Right forelimb (tissue), 1 donor: ENCODE results near the gene ZBTB48.

Experiments
- DNase-seq: peaks from one replicate; pipeline ENCODE4 v3.0.0-alpha.2; 2018

ZBTB48 gene

DNA sequence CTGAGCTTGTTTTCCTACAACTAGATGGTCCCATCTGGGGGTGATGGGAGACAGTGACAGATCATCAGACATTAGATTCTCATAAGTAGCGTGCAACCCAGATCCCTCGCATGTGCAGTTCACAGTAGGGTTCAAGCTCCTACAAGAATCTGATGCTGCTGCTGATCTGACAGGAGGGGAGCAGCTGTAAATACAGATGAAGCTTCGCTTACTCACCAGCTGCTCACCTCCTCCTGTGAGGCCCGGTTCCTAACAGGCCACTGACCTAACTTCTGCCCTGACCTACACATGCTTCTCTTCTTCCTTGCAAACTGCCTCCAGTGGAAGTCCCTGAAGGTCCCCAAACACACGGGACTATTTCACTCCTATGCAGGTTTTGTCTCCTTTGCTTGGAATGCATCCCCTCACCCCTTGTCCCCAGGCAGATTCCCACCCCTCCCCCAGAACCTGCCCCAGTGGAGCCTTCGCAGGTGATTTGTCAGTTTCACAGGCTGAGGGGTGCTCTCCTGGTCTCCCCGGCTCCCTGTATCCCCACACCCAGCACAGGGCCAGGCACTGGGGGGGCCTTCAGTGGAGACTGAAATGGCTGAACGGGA lies 5.7 kb upstream of the ZBTB48 start:
- DNase-seq = no peak

DNA sequence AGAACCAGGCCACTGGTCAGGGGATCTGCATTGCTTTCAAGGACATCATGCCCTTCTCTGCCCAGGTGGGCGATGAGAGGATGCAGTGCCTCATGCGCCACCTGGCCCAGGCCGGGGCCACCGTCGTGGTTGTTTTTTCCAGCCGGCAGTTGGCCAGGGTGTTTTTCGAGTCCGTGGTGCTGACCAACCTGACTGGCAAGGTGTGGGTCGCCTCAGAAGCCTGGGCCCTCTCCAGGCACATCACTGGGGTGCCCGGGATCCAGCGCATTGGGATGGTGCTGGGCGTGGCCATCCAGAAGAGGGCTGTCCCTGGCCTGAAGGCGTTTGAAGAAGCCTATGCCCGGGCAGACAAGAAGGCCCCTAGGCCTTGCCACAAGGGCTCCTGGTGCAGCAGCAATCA lies 5.0 kb upstream of the ZBTB48 start:
- DNase-seq = no peak

DNA sequence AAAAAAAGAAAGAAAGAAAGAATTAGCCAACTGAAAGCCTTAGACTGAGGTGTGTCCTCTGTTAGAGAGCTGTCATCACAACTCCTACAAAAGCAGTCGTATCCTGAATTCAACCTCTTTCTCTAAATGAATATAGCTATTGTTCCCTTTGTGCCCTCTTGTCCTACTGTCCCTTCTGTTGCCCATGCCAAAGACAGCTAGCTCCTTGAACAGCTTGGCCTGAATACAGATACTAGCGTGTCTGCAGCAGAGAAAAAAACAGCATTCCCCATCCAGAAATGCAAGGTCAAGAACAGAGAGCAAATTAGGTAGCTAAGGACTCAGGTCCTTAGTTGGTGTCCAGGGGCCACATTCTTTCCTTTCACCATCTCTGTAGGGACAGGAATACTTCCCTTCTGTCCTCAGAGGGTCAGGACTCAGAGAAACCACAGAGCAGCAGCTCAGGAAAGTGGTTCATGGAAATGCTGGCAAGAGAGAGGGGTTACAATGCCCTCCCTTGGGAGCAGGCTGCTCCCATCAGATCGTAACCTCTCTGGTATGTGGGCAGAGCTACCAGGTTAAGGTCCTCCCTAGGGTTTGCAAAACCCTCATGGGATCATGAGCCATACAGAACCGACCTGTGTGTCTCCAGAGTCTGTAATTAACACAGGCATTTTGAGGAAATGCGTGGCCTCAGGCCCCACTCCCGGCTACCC lies 1.8 kb upstream of the ZBTB48 start:
- no peak for DNase-seq

DNA sequence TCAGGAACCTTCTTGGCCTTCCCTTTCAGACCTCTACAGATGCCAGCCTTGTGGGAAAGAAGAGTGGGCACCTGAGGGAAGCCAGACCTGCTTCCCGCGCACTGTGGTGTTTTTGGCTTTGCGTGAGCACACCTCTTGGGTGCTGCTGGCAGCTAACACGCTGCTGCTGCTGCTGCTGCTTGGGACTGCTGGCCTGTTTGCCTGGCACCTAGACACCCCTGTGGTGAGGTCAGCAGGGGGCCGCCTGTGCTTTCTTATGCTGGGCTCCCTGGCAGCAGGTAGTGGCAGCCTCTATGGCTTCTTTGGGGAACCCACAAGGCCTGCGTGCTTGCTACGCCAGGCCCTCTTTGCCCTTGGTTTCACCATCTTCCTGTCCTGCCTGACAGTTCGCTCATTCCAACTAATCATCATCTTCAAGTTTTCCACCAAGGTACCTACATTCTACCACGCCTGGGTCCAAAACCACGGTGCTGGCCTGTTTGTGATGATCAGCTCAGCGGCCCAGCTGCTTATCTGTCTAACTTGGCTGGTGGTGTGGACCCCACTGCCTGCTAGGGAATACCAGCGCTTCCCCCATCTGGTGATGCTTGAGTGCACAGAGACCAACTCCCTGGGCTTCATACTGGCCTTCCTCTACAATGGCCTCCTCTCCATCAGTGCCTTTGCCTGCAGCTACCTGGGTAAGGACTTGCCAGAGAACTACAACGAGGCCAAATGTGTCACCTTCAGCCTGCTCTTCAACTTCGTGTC lies 995 bp upstream of the ZBTB48 start:
- DNase-seq = no peak

DNA sequence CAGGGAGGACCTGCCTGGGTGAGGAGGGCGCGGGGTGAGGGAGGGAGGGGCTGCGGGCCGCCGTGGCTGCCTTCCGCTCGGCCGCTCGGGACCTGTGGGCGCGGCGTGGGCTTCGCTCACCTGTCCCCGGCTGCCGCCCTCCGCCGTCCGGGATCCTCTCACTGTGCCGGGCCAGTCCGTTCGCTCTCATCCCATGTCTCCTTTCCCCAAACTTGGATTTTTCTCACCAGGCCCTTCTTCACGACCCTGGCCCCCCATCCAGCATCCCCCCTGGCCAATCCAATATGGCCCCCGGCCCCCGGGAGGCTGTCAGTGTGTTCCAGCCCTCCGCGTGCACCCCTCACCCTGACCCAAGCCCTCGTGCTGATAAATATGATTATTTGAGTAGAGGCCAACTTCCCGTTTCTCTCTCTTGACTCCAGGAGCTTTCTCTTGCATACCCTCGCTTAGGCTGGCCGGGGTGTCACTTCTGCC lies 362 bp downstream of the ZBTB48 start:
- DNase-seq = no peak

DNA sequence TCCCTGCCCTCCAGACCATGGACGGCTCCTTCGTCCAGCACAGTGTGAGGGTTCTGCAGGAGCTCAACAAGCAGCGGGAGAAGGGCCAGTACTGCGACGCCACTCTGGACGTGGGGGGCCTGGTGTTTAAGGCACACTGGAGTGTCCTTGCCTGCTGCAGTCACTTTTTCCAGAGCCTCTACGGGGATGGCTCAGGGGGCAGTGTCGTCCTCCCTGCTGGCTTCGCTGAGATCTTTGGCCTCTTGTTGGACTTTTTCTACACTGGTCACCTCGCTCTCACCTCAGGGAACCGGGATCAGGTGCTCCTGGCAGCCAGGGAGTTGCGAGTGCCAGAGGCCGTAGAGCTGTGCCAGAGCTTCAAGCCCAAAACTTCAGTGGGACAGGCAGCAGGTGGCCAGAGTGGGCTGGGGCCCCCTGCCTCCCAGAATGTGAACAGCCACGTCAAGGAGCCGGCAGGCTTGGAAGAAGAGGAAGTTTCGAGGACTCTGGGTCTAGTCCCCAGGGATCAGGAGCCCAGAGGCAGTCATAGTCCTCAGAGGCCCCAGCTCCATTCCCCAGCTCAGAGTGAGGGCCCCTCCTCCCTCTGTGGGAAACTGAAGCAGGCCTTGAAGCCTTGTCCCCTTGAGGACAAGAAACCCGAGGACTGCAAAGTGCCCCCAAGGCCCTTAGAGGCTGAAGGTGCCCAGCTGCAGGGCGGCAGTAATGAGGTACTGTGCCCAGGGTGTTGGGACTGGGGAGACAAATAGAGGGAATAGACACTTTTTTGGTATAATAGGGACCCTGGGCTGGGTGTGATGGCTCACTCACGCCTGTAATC lies 1.0 kb downstream of the ZBTB48 start:
- DNase-seq = no peak

DNA sequence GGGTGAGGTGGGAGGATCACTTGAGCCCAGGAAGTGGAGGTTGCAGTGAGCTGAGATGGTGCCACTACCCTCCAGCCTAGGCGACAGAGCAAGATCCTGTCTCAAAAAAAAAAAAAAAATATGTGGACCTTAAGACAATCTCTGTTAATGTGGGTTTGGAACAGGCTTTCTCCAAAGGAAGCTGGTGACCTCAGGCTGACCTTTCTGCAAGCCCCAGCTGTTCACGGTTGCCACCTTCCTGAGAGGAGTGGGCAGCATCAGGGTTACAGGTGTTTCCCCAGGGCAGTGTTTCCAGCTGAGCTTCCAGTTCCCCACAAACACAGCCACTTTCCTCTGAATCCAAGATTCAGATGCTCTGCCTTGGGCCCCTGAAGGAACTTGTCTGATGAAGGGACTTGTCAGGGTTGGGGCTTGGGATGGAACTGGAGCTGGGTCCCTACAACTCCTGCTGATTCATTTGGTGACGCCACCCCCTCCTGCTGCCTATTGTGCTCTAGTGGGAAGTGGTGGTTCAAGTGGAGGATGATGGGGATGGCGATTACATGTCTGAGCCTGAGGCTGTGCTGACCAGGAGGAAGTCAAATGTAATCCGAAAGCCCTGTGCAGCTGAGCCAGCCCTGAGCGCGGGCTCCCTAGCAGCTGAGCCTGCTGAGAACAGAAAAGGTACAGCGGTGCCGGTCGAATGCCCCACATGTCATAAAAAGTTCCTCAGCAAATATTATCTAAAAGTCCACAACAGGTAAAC lies 1.9 kb downstream of the ZBTB48 start:
- DNase-seq = no peak

DNA sequence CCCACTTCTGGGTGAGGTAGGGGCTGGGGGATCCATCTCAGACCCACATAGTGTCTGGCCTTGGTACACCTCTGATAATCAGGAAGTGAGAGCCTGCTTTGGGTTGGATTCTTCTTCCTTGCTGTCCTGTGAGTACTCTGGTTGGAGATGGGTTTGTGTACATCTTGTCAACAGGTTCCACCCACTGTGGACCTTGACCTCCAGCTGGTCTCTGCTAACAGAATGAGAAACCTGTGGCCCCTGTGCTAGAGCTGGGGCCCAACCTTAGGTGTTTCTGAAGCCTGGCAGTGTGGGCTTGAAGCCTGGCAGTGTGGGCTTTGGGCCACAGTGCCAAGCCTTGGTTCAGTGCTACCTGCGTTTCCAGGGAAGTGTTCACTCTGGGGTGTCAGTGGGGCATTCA lies 2.6 kb downstream of the ZBTB48 start:
- no peak for DNase-seq

DNA sequence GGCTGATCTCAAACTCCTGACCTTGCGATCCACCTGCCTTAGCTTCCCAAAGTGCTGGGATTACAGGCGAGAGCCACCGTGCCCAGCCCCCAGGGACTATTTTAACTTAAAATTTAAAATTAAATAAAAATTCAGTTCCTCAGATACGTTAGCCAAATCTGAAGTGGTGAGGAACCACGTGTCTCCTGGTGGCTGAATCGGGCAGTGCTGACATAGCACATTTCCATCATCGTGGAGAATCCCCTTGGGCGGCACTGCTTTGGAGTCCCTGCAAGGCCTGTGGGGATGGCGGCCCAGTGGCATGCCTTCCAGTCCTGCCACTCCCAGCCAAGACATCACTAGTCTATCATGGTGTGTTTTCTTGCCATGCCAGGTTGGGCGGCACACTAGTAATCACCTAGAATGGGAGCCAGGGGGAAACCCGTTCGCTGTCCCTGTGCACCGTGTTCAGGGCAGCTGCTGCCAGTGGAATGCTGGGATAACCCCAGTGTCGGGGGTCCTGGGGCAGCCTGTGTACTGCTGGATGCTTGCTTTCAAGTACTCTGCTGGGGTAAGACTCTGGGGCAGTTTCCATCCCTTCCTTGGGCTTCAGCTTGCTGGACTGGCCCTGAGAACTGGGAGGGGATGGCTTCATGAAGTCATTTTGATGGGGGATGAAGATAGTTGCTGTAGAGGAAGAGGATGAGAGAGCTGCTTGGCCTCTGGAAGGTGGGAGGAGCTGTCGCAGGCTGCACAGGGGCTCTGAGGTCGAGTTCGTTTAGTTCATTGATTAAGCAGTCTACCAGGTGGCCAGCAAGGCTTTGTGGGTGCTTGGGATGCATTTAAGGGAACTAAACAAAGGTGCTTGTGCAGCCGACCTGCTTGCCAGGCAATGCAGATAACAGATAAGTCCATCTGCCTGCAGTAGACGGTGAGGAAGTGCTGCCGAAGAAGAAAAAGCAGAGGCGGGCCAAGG lies 4.6 kb downstream of the ZBTB48 start:
- DNase-seq = no peak

DNA sequence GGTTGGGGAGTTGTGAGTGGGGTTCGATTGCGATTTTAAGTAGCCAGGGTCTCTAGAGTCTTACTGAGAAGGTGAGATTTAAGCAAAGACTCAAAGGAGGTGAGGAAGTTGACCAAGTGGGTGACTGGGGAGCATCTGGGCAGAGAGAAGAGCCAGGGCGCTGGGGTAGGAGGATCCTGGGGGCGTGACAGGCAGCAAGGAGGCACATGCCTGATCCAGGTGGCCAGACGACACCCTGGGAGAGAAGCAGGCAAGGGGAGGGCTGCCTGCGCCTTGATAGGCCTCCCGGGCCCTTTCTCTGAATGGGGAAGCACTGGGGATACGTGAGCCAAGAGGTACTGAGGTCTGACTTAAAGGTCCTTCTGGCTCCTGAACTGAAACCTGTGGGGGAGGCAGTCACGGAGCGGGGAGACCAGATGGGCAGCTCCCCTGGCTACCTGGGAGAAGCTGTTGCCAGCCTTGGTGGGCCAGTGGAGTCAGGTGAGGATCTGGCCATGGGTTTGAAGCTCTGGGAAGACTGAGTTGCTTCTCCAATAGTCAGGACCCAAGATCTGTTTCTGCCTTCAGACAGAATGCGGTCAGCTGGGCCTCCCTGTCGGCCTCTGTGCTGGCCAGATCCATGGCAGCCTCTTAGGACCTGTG lies 5.4 kb downstream of the ZBTB48 start:
- no peak for DNase-seq

DNA sequence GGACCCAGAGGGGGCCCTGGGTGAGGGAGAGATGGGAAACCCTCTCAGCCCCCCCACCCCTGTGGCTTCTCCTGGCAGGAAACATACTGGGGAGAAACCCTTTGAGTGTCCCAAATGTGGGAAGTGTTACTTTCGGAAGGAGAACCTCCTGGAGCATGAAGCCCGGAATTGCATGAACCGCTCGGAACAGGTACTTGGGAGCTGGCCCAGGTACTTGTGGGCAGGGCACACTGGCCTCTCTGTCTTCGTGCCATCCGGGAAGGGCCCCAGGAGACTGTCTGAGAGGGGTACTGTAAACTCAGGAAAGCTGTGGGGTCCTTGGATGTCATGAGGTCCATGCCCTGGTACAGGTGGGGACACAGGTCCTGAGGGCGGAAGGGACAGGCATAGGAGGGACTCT lies 6.0 kb downstream of the ZBTB48 start:
- DNase-seq = no peak

DNA sequence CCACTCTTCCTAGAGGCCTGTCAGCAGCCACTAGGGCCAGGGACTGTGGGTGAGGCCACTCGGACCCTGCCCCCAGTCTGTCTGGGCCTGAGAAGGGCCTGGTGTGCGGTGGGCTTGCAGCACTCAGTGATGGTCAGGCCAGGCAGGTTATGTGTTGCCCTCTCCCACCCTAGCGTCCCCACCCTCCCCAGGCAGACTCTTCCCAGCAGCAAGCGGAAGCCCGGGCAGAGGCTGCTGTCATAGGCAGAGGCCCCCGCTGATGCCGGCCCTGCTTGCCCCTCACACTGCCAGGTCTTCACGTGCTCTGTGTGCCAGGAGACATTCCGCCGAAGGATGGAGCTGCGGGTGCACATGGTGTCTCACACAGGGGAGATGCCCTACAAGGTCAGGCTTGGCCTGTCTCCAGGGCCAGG lies 6.6 kb downstream of the ZBTB48 start:
- no peak for DNase-seq

DNA sequence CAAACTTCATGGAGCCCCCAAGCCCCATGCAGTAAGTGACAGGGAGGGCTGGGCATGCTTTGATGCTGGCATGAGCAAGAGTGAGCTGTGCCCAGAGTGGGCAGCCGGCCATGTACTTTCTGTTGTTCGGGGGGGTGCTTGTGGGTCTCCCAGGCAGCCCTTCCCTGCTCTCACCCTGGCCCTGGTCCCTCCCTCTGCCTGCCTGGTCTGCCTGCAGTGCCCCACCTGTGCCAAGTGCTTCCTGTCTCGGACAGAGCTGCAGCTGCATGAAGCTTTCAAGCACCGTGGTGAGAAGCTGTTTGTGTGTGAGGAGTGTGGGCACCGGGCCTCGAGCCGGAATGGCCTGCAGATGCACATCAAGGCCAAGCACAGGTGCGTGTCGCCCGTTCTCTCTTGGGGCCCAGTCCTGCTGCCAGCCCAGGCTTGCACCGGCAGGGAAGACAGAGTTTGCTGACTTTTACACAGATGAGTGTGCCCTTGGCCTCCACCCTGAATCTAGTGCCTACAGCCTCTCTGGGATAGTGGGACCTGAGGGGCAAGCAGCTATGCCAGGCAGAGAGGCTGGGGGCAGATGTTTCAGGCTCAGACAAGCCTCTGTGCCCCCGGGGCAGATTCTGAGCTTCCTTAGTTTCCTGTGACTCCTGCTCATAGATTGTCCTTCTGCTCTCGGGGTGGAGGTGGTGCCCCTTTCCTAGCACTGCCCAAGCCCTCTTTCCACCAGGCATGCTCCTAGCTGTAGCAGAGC lies 7.6 kb downstream of the ZBTB48 start:
- peak; percentile 62 for DNase-seq

DNA sequence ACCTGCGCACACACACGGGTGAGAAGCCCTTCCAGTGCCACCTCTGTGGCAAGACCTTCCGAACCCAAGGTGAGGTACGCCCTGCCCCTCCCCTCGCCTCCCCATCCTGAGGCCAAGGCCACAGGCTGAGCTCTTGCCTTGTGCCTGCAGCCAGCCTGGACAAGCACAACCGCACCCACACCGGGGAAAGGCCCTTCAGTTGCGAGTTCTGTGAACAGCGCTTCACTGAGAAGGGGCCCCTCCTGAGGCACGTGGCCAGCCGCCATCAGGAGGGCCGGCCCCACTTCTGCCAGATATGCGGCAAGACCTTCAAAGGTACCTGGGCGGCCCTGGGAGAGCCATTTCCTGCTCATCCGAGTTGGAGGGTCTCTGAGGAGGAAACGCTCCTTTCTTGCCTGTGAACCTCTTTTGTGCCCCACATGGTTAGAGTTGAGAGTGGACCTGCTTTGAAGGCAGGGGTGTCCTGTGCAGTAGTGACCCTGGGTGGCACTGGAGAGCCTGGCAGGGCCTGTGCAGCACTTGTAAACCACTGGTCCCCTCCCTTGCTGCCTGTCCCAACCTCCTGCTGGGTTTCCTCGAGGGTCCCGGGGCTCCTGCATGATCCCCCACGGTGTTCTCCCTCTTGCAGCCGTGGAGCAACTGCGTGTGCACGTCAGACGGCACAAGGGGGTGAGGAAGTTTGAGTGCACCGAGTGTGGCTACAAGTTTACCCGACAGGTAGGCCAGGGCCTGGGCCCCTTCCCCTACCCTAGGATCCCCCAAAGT lies 8.5 kb downstream of the ZBTB48 start:
- DNase-seq = no peak

DNA sequence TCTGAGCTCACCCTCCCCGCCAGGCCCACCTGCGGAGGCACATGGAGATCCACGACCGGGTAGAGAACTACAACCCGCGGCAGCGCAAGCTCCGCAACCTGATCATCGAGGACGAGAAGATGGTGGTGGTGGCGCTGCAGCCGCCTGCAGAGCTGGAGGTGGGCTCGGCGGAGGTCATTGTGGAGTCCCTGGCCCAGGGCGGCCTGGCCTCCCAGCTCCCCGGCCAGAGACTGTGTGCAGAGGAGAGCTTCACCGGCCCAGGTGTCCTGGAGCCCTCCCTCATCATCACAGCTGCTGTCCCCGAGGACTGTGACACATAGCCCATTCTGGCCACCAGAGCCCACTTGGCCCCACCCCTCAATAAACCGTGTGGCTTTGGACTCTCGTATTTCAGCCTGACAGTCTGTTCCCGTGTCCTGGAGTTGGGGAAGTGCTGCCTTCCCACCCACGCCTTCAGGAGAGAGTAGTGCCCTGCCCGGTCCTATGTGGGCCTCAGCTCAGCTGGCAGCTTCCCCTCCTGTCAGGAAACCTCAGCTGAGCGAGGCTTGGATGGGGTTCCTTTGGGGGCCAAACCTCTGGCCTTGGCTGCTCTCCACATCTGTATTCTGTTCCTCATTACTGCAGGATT lies 9.2 kb downstream of the ZBTB48 start:
- DNase-seq = no peak

DNA sequence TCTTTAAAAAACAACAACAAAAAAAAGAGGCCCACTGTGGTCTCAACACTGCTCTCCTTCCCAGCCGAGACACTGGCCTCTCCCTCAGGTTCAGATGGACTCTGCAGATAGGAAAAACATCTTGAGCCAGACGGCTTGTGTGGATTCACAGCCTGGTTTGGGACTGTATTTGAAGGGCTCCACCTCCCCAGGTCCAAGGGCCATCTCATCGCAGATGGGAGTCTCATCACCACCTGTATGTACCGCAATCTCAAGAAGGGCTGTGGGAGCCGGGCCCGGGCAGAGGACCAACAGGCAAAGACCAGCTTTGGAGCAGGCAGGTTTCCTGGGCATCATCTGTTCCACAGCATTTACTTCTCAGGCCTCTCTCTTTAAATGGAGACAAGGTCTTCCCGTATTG lies 10.3 kb downstream of the ZBTB48 start:
- no peak for DNase-seq

DNA sequence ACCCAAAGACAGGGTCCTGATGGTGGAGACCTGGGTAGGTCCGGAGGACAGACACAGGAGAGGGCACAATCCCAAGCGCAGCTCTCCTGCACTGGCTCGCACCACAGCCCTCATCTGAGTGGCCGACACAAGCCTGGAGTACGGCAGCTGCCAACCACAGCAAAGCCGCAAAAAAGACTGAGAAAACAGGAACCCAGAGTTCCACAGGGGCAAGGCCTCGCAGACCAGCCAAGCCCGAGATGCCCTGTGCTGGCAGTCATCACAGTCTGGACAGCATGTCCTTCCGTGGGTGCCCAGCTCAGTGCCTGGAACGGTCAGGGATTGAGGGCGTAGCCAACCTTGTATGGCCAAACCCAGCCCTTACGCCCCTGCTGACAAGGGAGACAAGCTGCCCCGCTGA lies 11.4 kb downstream of the ZBTB48 start:
- no peak for DNase-seq

DNA sequence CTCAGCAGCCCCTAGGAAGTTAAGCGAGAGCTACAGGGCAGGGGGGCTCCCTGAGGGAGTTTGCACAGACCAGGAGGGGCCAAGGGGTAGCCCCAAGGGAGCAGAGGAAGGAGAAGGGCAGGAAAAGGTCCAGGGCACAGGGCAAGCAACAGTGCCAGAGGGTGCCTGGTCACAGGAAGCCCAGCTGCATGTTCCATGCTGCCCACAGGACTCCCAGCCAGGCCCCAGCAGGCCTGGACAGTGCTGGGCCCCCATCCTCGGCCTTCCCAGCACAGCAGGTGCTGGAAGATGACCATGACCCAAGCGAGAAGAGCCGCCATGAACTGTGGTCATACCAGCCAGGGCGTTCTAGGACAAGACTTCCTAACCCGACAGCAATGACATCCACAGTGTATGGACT lies 11.8 kb downstream of the ZBTB48 start:
- no peak for DNase-seq

DNA sequence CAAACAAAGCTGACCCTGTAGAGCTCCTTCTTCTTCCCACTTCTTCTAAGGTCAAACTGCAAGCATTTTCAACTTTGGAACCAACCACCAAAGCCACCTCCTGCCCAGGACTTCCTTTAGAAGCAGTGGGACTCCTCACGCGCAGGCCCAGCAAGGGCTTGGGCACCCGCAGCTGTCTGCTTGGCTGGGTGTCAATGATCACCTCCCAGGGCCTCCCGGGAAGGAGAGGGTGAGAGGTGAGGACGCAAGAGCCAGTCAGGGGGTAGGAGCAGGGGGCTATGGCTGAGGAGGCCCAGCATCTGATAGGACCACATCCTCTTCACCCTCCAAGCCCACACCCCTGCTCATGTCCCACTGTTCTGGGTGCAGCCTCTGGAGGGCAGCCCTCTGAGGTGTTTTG lies 12.6 kb downstream of the ZBTB48 start:
- DNase-seq = no peak
